Effector CD4-positive, alpha-beta T cell (primary cell): ENCODE results near the gene AP2B1.

ENCODE experiments used
- DNase-seq: peaks from one replicate; pipeline ENCODE4 v3.0.0-alpha.2; 2020

Gene AP2B1

DNA sequence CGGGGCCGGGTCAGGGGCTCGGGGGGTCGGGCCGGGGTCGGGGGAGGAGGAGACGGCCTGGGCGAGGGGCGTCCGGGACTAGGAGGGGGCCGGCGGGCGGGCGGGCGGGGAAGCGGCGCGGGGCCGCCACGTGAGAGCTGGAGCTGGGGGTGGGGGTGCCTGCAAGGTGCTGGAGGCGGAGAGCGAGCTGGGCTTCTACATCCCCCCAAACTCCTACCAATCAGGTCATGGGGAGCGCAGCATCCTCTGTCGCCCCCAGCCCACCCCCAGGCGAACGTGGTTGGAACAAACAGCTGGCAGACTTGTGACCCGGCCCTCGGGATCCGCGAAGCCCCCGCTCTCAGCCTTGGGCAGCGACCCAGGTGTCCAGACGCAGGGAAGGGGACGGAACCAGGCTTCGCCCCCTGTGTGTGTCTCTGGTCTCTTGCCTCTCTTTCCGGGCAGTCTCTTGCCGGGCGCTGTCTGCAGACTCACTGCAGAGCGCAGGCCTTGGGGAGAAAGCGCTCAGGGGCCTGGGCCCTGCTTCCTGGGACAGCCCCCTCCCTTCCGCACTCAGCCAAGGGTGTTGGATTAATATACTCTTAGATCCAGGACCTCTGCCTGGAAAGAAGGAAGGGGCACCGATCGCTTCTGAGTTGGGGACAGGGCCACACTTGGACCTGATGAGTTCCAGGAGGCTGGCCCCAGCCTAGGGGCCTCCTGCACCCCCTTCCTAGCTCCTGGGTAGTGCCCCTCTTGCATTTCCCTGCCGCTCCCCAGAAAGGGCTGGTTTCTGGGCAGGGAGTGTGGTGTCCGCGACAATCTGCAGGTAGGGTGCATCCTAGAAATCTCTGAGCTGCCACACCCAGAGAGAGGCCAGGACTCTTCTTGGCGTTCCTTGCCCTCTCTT, 145.0 kb downstream of the AP2B1 start:
- no peak for DNase-seq

DNA sequence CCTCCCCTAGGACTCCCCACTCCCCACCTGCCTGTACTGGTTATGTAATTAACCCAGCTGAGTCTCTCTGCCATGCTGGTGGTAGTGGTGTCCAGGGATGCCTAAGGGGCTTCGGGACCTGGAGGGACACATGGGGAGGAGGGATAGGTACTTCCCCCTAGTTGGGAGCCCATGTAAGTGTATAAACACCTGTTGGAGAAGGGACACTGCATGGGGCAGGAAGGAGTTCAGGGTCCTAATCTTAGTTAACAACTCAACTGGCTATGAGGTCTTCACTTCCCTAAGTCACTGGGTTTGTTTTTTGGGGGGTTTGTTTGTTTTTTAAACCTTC, 145.6 kb downstream of the AP2B1 start:
- DNase-seq: no peak

DNA sequence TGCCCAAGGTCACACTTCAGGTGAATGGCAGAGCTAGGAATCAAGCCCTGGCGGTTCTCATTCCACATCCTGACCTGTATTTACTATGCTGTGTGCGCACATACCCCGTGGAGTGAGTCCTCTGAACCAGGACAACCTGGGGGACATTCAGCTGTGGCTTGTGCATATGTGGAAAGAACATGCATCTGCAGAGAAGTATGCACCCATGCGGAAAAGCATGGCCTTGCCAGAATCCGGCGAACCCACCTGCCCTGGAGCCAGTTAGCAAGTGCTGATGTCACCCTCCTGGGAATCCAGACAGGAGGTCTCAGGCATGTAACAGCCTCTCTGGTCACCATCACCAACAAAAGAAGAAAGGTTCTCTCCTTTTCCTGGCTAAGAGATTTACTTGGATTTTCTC, 146.2 kb downstream of the AP2B1 start:
- no peak for DNase-seq

DNA sequence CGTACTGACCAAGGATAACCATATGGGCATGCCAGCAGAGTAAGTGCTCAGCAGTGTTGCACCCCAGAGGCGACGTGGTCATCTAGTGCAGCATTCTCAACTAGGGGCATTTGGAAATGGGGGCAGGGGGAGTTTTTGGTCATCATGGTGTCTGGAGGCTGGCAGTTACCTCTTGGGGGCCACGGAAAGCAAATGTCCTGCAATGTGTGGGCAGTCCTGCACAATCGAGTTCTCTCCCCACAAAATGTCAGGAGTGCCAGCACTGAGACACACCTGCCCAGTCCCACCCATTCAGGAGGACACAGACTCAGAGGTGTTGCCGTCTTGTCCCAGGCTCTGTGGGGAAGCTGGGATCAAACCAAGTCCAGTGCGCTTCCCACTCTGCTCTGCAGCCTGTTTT, 147.3 kb downstream of the AP2B1 start:
- DNase-seq: no peak

DNA sequence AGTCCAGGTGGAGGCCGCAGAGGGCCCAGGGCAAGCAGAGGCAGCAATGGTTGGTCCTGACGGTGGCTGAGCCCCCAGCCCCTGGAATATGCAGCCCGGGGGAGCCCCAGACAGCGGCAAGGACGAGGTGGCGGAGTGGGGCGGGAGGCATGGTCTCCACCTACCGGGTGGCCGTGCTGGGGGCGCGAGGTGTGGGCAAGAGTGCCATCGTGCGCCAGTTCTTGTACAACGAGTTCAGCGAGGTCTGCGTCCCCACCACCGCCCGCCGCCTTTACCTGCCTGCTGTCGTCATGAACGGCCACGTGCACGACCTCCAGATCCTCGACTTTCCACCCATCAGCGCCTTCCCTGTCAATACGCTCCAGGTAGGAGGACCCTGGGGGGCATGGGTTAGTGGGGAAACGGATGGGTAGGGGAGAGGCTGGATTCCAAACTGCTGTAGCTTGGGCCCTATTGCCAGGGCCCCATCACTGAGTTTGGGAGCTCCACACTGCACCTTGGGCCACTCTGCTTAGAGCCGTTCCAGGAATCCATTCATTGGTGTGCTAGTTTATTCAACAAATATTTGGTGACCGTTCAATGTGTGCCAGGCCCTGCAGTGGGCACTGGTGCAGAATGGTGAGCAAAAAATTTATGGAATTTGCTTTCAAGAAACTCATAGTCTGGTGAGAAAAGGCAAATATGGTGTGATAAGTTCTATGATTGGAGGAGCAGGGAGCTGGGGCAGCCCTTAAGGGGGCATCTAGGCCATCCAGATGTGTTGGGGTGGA, 148.1 kb downstream of the AP2B1 start:
- DNase-seq: no peak

DNA sequence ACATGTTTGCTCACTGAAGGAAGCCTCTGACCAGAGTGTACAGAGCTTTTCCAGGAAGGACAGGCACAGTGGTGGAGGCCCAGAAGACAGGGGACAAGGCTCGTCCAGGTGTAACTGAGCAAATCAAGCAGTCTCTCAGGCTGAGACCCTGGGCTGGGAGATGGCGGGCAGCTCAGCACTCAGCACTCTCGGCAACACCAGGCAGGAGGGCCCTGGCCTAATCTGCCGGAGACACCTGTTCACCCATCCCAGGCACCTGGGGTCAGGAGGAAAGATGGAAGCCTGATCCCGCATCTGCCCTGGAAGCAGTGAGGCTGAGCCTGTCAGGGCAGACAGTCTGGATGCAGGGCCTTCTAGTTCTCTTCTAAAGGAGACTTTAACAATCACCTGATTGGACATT, 149.1 kb downstream of the AP2B1 start:
- no peak for DNase-seq

DNA sequence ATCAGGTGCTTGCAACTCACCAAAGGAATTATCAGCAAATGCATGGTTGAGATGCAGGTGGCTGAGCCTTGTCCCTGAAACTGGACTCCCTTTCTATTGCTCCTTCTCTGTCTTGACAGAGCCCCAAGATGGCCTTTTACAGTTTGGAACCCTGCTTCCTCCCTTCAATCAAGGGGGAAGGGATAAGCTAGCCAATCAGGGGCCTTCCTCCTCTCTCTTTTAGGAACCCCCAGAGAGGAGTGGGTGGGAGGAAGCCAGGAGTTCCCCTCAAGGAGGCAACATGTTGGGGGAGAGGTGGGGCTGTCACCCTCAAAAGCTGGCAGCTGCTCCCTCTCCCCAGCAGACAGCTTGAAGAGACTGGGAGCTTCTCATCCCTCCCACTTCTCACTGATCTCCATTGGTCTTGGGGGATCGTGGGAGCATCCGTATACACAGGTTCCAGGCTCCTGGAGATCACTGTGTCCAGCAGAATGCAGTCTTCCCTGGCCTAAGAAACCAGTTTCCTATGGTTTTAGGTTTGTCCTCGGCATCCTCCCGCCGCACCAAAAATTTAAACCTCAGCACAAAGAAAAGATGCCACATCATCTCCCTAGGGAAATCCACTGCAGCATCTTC, 151.5 kb downstream of the AP2B1 start:
- DNase-seq: no peak

DNA sequence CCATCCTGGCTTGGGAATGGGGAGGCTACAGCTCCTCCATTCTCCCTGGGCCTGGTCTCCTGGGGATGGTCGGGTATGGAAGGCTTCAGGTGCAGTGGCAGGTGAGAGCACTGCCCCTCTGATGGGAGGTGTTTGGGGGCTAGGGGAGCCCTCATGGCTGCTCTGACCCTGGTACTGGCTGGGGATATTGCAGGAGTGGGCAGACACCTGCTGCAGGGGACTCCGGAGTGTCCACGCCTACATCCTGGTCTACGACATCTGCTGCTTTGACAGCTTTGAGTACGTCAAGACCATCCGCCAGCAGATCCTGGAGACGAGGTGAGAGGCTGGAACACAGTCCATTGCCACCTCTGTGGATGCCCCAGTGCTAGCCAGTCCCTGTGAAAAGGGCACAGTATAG, 153.1 kb downstream of the AP2B1 start:
- no peak for DNase-seq

DNA sequence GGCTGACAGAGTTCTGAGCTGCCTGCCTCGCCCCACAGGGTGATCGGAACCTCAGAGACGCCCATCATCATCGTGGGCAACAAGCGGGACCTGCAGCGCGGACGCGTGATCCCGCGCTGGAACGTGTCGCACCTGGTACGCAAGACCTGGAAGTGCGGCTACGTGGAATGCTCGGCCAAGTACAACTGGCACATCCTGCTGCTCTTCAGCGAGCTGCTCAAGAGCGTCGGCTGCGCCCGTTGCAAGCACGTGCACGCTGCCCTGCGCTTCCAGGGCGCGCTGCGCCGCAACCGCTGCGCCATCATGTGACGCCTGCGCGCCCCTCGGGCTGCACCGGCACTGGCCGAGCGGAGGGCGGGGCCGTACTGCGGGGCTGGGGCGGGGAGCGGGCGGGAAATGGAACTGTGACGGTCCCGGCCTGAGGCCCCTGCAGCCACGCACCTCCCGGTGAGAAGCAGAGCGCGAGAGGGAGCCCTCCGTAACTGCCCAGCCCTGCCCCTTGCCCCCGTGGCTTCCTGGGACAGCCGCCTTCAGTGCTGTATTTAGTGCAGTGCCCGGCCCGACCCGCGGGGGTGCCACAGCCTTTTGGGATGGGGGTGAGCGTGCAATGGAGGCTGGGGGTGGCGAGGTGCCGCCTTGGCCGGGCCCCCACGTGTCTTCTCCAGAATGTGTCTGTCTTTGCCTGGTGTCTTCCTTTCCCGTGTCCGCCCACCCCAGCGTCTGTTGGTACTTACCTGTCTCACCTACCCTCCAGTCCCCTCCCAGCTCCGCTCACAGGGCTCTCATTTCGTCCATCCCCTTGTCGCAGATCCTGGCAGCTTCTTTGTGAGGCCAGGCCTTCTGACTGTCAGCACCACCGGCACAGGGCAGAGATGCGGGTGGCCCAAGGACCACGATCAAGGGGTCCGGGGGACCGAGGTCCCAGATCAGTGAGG, 154.1 kb downstream of the AP2B1 start:
- DNase-seq: no peak

DNA sequence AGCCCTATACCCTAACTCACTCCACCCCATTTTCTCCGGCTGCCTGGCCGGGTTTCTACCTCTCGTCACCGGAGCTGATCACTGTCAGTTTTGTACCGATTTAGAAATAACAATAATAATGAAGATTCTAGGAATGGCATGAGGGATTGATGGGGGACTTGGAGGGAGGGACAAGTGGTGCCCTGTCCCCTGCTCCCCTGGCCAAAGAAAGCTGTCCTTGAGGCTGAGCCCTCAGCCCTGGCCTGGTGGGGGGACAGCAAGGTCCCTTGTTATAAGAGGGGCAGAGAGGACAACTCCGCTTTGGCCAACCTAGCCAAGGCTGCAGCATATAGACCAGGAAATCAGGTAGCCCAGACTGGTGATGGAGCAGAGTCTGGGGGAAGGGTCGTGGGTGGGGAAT, 155.4 kb downstream of the AP2B1 start:
- DNase-seq: no peak

DNA sequence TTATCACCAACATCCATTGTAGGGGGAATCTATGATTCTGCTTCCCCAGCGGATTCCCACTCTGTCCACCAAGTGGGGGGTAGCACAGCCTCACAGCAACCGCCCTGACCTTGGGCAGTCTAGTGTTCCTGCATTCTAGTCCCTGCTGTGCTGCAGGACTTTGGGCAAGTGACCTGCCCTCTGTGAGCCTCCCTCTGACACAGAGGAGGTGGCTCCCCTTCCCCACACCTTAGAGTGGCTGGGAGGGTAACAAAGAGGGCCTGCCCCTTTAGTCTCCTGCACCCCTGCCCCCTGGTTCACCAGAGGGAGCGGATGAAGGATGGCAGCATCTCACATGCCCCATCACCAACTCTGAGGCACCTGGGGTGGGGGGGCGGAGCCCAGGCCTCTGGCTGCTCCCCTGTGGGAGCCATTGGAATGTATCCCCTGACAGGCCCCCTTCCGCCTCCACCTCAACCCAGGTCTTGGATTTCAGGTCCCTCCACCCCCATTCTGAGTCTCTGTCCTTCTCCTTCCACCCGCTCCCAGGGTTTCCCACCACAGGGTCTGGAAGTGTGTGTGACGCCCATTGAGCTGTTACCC, 155.9 kb downstream of the AP2B1 start:
- DNase-seq: no peak

DNA sequence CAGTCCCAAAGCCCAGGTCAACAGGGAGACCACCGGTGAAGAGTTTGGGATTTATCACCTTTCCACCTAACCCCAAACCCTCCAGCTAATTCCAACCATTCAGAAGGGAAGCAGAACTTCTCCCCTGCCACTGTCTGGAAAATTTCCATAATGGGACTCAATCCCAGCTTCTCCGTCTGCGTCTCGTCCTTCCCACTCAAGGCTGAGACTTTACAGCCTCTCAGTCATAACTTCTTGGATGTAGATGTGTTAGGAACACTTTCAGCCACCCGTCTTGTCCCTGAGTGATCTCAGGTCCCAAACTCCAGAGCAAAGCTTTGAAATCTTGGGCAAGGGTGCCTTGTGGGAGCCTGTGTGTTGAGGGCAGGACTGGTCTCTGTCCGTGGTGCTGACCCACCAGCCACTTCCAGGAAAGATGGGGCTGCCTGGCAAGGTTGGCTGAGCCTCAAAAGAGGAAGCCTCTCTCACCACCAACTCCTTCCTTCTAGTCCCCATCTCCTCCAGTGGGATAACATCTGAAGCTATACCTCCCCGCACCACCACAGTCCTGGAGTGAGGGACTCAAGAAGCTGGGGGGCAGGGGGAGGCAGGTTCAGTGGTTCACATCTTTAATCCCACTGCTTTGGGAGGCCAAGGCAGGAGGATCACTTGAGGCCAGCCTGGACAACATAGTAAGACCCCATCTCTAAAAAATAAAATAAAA, 156.7 kb downstream of the AP2B1 start:
- no peak for DNase-seq

DNA sequence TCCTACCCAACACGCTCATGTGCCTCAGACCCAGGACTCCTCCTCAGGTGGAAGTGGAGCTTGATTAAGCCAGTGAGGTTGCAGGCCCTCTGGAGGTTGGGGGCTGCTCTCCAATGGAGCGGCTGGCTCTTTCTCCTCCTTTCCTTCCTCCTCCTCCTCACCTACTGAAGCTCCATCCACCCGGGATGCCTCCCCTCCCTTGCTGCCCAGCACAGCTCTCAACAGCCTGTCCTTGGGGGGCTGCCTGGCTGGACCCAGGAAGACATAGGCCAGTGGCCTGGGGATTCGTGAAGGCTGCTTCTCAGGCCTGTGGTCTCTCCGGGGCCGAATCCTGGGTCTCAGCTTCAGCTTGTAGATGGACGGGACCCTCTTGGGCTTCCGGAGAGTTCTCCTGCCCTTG, 157.7 kb downstream of the AP2B1 start:
- no peak for DNase-seq

DNA sequence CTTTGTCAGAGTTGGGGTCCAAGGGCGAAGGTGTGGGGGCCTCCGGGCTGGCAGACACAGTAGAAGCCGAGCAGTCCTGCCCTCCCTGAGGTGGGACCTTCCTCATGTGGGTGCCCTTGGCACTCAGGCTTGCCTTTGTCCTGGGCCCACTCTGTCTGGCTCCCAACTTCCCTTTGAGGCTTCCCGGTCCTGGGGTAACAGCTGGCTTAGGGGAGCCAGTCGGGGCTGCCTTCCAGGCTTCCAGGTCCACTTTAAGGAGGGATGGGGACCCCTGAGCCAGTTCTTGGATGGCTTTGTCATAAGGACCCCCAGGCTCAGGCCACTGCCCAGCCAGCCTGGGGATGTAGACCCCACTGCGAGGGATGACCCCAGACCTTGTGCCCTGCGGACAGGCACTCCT, 158.1 kb downstream of the AP2B1 start:
- DNase-seq: no peak

DNA sequence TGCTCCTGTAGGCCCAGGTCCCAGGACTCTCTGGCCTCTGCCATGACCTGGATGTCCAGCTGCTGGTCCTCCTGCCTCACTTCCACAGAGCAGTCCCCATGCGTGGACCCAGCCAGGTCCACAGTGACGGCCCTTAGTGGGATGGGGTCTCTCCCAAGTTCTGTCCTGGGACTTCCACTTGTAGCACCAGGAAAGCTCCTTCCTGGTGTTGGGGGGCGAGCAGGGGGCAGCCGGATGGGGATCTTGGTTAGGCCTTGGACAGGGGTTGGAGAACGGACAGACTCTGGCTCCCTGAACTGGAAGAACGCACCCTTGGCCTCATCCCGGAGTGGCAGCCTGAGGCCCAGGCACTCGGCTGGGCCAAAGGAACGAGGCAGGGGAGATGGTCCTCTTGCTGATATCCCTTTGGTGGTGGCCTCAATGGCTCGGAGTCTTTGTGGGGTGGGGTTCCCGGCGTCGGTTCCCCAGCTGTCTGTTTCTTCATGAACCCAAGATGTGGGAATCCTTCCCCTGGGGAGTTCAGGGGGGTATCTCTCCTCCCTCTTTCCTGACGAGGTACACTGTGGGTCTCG, 158.7 kb downstream of the AP2B1 start:
- DNase-seq: no peak

DNA sequence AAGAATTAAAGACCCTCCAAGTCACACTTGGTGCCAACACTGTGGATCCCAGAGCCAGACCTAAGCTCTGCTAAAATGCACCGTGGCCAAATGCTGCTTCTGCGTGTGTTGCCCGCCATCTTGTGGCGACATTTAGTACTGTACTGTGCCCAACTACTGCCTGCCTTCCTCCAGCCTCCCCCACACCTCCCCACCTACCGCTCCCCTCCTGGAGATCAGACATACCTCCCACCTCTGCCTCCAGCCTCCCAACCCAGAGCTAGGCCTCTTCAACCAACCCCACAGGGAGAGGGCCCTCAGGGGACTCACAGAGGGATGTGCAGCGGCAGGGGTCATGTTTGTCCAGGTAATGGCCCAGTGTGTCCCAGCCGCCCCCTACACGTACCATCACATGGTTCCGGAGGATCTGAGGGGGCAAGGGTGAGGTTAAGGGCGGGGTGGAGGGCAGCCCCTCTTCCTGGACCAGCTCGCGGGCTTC, 160.5 kb downstream of the AP2B1 start:
- DNase-seq: peak; percentile 72

DNA sequence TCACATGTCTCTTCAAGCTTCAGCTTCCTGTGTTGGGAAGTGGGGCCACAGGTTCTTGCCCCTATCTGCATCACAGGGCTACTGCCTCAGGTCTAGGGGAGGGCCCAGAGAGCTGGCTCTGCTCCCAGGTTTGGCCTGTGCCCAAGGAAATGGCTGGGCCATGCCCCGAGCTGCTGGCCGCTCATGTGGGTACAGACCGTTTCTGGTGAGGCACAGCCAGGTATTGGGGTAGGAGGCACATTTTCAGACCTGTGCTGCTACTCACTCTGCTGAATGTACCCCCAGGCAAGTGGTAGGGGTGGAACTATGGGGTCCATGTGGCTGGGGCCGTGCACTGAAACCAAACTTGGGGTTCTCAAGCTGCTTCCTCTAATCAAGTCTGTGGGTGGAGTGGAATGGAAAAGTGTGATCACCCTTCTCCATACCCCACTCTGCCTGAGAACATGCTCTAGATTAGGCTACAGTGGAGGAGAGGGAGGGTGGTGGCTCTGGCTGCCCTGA, 161.3 kb downstream of the AP2B1 start:
- DNase-seq: no peak

DNA sequence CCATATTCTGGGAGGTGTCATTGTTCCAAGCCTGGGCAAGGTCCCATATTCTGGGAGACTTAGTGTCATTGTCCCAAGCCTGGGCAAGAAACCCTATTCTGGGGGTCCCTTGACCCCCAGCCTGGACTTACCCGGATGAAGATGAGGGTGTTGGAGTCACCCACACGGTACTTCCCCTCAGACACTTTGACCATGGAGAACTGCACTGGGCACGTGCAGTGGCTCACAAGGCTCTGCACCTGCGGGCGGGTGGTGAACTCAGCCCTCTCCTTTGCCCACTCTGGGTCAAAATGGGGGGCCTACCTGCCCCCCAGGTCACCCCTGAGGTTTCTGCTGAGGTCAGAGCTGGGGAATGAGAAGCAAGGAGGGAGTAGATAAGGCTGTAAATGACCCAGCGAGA, 161.9 kb downstream of the AP2B1 start:
- no peak for DNase-seq

DNA sequence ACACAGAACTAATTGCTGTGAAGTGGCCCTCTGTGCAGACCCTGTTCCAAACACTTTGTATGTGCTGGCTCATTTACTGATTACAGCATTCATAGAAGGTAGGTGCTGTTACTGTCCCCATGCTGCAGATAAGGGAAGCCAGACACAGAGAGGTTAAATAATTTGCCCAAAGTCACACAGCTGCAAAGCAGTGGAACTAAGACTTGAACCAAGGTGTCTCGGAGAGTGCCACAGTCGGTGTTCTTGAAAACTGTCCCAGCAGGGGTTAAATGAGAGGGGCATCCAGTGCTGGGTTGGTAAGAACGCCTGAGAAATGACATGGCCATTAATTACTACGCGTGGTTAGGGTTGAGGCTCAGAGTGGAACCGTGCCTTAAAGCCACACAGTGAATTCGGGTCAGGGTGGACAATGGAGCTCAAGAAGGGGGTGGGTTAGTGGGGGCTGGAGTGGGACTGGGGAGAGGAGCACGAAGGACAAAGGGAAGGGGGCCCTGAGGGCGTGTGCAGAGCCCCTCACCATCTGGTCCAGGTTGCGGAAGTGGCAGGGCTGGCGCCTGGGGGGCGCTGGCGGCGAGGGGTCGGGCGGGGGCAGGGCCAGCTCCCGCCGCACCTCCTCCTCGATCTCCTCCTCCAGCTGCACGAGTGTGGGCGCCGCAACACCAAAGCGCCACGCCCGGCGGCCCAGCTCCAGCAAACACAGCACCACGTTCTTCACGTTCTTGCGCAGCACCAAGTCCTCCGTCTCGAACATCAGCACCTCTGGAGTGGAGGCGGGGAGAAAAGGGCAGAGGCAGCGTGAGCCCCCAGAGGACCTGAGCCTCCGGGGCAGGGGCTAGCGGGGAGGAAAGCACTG, 162.7 kb downstream of the AP2B1 start:
- no peak for DNase-seq
